ENCODE measurements around the gene OR8G5.

DNA sequence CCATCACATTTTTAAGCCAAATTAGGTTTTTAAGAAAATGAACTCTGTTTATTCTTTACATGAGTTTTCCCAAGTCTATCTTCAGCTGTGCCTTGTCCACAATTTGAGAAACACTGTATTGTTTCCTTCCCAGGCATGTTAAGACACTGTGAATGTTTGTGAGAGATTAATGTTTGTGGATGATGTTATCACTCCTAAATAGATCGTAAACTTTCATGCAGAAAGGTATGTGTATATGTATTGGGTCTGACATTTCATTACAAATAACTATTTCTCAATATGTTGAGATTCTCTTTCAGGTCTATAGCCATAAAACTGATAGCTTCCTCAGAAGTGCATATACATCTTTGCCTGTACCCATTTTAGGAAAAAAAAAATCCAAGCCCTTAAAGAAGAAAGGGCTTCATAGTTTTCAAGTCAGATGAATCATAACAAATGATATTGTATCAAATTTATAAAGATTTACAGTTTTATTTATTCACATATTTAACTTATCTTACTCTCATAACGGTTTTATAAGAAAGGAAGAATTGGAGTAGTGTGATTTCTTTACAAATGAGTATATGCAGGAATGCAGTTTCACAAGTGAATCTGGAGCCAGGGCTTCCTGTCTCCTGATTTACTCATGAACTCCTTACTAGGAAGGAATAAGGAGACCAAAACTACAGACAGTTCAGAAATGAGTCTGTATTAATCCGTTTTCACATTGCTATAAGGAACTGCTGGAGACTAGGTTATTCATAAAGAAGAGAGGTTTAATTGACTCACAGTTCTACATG, 46.4 kb downstream of the OR8G5 start:
- no peak for TF ChIP-seq BHLHE40 (IDR thresholded peaks at IDR 0.05; ENCODE audit: borderline replicate concordance)
- TF ChIP-seq SUZ12 (IDR thresholded peaks at IDR 0.05), result no peak
- no peak for TF ChIP-seq TARDBP (IDR thresholded peaks at IDR 0.05)
- no peak for TF ChIP-seq NFRKB (IDR thresholded peaks at IDR 0.05)
- TF ChIP-seq ZNF384 (IDR thresholded peaks at IDR 0.05), result no peak
- no peak for TF ChIP-seq FOXA1 (IDR thresholded peaks at IDR 0.05)
- no peak for TF ChIP-seq HDGF (IDR thresholded peaks at IDR 0.05; ENCODE audit: borderline replicate concordance)
- no peak for TF ChIP-seq SP1 (IDR thresholded peaks at IDR 0.05)

Data from HEK293T (cell line).